ENCODE measurements around the gene PSMD1.

Gene PSMD1

GRCh38 chr2:231144896-231145295 lies 88.2 kb downstream of the PSMD1 start:
- no peaks in the 10 kb centered on the region for H3K4me1 ChIP-seq (ENCODE audit: control insufficient read depth, insufficient read depth, low read length, poor library complexity, severe bottlenecking)
- no peaks in the 10 kb centered on the region for H3K27me3 ChIP-seq (replicated peaks; ENCODE audit: control insufficient read depth, insufficient read depth, low read length, poor library complexity, severe bottlenecking)
- H3K9me3 ChIP-seq (ENCODE audit: control insufficient read depth, low read length): no peaks in the 10 kb centered on the region
- no peak overlapping the region for H3K27ac ChIP-seq (ENCODE audit: insufficient read depth, low read length, poor library complexity, severe bottlenecking)
- no peak overlapping the region for H3K4me3 ChIP-seq (ENCODE audit: insufficient read depth, low read depth, low read length, poor library complexity, severe bottlenecking)
- H3K36me3 ChIP-seq (ENCODE audit: control insufficient read depth, insufficient read depth, low read length): peaks cover 29% of the 10 kb centered on the region
- no peak for DNase-seq

DNA sequence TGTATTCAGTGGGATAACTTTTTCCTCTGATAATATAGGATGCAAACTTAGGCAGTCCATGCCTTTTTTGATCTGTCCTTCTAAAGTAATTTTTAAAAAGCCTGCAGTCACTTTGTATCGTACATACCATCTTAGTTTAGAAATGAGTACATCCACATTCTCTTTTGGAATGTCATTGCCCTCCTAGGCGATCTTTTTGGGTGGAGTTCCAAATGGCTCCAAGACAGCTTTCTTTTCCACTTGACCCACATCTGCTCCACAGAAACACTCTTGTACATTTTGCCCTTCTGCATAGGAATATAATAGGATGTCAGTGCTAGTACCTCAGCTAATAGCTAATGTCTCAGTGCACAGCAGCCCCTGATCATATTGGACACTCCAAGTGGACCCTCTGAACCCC lies 90.0 kb downstream of the PSMD1 start:
- H3K36me3 ChIP-seq (ENCODE audit: control insufficient read depth, insufficient read depth, low read length): peaks cover 29% of the 10 kb centered on the region
- no peaks in the 10 kb centered on the region for H3K27me3 ChIP-seq (replicated peaks; ENCODE audit: control insufficient read depth, insufficient read depth, low read length, poor library complexity, severe bottlenecking)
- no peak for DNase-seq
- no peak overlapping the region for H3K27ac ChIP-seq (ENCODE audit: insufficient read depth, low read length, poor library complexity, severe bottlenecking)
- no peaks in the 10 kb centered on the region for H3K4me1 ChIP-seq (ENCODE audit: control insufficient read depth, insufficient read depth, low read length, poor library complexity, severe bottlenecking)
- H3K9me3 ChIP-seq (ENCODE audit: control insufficient read depth, low read length): no peaks in the 10 kb centered on the region
- no peak overlapping the region for H3K4me3 ChIP-seq (ENCODE audit: insufficient read depth, low read depth, low read length, poor library complexity, severe bottlenecking)

DNA sequence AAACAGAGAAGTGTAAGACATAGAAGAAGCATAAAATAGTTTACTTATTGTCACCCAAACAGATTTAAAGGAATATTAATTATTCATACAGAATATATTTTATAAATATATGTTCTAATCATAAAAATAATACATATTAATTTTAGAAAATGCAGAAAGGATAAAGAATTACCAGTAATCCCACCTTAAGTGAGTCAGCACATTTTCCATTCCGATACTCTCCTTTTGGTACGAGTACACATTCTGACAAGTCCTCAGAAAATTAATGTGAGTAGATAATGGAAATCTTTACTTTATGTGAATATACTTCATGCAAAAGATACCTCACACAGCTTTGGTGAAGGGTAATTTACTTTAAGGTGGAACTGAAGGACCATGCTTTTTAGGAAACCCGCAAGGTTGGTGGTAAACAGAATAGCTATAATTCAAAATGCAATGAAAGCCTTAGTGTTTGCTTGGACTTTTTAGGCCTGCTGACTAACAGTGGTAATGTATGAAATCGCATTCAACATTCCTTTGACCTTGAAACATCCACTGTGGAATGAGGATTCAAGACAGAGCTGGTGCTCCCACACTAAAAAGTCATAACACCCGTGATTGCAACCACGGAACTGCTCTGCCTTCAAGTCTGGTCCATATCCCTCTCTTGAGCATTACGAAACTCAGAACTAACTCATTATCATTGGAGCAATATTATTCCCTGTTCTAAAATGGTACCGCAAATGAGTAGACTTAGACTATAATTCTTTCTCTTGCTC lies 96.3 kb downstream of the PSMD1 start:
- no peak for DNase-seq
- no peak overlapping the region for H3K27ac ChIP-seq (ENCODE audit: insufficient read depth, low read length, poor library complexity, severe bottlenecking)
- no peaks in the 10 kb centered on the region for H3K27me3 ChIP-seq (replicated peaks; ENCODE audit: control insufficient read depth, insufficient read depth, low read length, poor library complexity, severe bottlenecking)
- H3K4me3 ChIP-seq (ENCODE audit: insufficient read depth, low read depth, low read length, poor library complexity, severe bottlenecking): no peak overlapping the region
- no peaks in the 10 kb centered on the region for H3K4me1 ChIP-seq (ENCODE audit: control insufficient read depth, insufficient read depth, low read length, poor library complexity, severe bottlenecking)
- H3K9me3 ChIP-seq (ENCODE audit: control insufficient read depth, low read length): no peaks in the 10 kb centered on the region
- peaks cover 27% of the 10 kb centered on the region for H3K36me3 ChIP-seq (ENCODE audit: control insufficient read depth, insufficient read depth, low read length)

DNA sequence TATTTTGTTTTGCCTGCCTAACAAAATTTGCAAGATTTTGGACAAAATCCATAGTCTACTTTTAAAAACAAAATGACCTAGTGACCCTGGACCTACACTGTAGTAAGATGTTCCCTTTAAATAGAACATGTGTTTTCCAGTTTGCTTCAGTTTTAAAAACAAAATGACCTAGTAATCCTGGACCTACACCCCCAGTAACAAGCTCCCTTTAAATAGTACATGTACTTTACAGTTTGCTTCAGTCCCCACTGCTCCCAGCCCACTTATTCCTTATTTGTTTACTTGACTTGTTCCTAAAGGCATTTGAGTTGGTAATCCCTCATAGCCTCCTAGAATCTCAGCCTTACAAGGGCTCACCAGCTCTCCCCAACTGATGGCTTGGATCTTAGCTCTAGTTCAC lies 102.6 kb downstream of the PSMD1 start:
- Histone ChIP-seq H3K4me1 (ENCODE audit: control insufficient read depth, insufficient read depth, low read length, poor library complexity, severe bottlenecking) (peaks cover 3% of the 10 kb centered on the region), H3K27ac (ENCODE audit: insufficient read depth, low read length, poor library complexity, severe bottlenecking) (no peak overlapping the region), H3K9me3 (ENCODE audit: control insufficient read depth, low read length) (no peaks in the 10 kb centered on the region), H3K27me3 (replicated peaks; ENCODE audit: control insufficient read depth, insufficient read depth, low read length, poor library complexity, severe bottlenecking) (no peaks in the 10 kb centered on the region), H3K36me3 (ENCODE audit: control insufficient read depth, insufficient read depth, low read length) (peaks cover 7% of the 10 kb centered on the region), H3K4me3 (ENCODE audit: insufficient read depth, low read depth, low read length, poor library complexity, severe bottlenecking) (no peak overlapping the region)
- no peak for DNase-seq

DNA sequence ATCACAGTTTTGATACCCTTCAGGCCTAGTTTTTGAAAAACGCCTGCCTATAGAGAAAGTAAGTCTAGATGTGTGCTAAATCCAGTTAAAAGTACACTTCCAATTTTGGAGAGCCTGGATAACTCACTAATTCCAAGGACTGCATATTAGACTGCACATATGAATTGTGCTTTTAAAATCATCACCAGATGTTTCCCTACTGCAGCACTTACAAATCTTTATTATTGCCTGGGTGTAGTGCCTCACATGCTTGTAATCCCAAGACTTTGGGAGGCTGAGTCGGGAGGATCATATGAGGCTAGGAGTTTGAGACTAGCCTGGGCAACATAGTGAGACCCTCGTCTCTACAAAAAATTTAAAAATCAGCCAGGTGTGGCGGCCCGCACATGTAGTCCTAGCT lies 104.0 kb downstream of the PSMD1 start:
- Histone ChIP-seq H3K27ac (ENCODE audit: insufficient read depth, low read length, poor library complexity, severe bottlenecking) (no peak overlapping the region), H3K27me3 (replicated peaks; ENCODE audit: control insufficient read depth, insufficient read depth, low read length, poor library complexity, severe bottlenecking) (no peaks in the 10 kb centered on the region), H3K36me3 (ENCODE audit: control insufficient read depth, insufficient read depth, low read length) (peaks cover 15% of the 10 kb centered on the region), H3K9me3 (ENCODE audit: control insufficient read depth, low read length) (no peaks in the 10 kb centered on the region), H3K4me3 (ENCODE audit: insufficient read depth, low read depth, low read length, poor library complexity, severe bottlenecking) (no peak overlapping the region), H3K4me1 (ENCODE audit: control insufficient read depth, insufficient read depth, low read length, poor library complexity, severe bottlenecking) (peaks cover 3% of the 10 kb centered on the region)
- no peak for DNase-seq

DNA sequence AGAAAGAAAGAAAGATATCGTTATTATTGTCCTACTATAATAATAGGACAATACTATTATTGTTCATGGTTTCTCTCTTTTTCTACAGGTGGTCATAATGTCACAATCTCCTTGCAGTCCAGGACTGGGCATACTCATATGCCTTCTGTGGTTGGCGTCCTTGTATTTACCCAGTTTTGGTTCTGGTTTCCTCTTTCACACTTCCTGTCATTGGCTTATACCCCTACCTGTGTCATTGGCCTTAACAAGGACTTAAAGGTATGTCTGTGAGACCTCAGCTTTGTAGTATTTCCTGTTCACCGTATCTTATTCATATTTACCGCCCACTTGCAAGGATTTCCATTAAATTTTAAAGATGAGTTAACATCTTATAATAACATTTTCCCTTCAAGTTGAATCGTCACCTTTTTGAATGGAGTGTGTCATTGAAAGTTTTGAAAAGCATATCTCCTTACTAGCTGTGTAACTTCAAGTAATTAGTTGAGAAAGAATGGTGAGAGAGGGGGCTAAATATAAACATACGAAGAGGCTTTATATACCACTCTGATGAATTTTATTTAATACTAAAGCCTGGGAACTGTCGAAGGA lies 104.7 kb downstream of the PSMD1 start:
- no peaks in the 10 kb centered on the region for H3K9me3 ChIP-seq (ENCODE audit: control insufficient read depth, low read length)
- no peak overlapping the region for H3K27ac ChIP-seq (ENCODE audit: insufficient read depth, low read length, poor library complexity, severe bottlenecking)
- H3K36me3 ChIP-seq (ENCODE audit: control insufficient read depth, insufficient read depth, low read length): peaks cover 21% of the 10 kb centered on the region
- no peaks in the 10 kb centered on the region for H3K27me3 ChIP-seq (replicated peaks; ENCODE audit: control insufficient read depth, insufficient read depth, low read length, poor library complexity, severe bottlenecking)
- peaks cover 3% of the 10 kb centered on the region for H3K4me1 ChIP-seq (ENCODE audit: control insufficient read depth, insufficient read depth, low read length, poor library complexity, severe bottlenecking)
- DNase-seq: no peak
- no peak overlapping the region for H3K4me3 ChIP-seq (ENCODE audit: insufficient read depth, low read depth, low read length, poor library complexity, severe bottlenecking)

- Histone ChIP-seq H3K27ac (ENCODE audit: insufficient read depth, low read length, poor library complexity, severe bottlenecking) (no peak overlapping the region), H3K27me3 (replicated peaks; ENCODE audit: control insufficient read depth, insufficient read depth, low read length, poor library complexity, severe bottlenecking) (no peaks in the 10 kb centered on the region), H3K4me1 (ENCODE audit: control insufficient read depth, insufficient read depth, low read length, poor library complexity, severe bottlenecking) (peaks cover 3% of the 10 kb centered on the region), H3K36me3 (ENCODE audit: control insufficient read depth, insufficient read depth, low read length) (peaks cover 27% of the 10 kb centered on the region), H3K9me3 (ENCODE audit: control insufficient read depth, low read length) (no peaks in the 10 kb centered on the region), H3K4me3 (ENCODE audit: insufficient read depth, low read depth, low read length, poor library complexity, severe bottlenecking) (no peak overlapping the region)
- DNase-seq: no peak
Measured at GRCh38 chr2:231161877-231162329, 105.2 kb downstream of the PSMD1 start.

GRCh38 chr2:231163011-231163410 lies 106.3 kb downstream of the PSMD1 start:
- Histone ChIP-seq H3K4me1 (ENCODE audit: control insufficient read depth, insufficient read depth, low read length, poor library complexity, severe bottlenecking) (peaks cover 3% of the 10 kb centered on the region), H3K27ac (ENCODE audit: insufficient read depth, low read length, poor library complexity, severe bottlenecking) (no peak overlapping the region), H3K27me3 (replicated peaks; ENCODE audit: control insufficient read depth, insufficient read depth, low read length, poor library complexity, severe bottlenecking) (no peaks in the 10 kb centered on the region), H3K9me3 (ENCODE audit: control insufficient read depth, low read length) (no peaks in the 10 kb centered on the region), H3K36me3 (ENCODE audit: control insufficient read depth, insufficient read depth, low read length) (peaks cover 35% of the 10 kb centered on the region), H3K4me3 (ENCODE audit: insufficient read depth, low read depth, low read length, poor library complexity, severe bottlenecking) (no peak overlapping the region)
- DNase-seq: no peak

DNA sequence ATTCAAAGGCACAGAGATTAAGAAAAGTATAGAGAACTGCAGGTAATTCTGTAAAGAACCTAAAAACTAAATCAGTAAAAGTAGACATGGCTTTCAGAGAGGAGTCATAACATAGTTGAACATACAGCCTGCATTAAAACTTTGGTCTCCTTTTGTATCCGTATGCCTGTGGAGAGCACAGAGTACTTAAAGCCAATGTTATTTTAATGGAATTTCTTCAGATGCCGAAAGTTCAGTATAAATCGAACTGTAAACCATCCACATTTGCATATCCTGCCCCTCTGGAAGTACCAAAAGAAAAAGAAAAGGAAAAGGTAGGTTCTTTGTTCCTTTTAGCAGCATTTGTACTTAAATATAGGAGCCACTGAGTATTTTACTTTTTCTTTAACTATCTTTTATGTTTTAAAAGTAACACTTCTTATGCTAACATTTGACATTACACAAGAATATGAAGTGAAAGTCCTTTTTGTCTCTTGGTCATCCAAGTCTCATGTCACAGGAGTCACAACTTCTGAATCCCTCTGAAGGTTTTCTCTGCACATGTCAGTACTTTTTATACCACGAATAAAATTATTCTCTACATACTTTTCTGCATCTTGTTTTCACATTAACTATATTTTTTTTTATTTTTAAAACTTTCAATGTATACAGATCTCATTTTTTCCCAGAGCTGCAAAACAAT lies 106.9 kb downstream of the PSMD1 start:
- no peak overlapping the region for H3K4me3 ChIP-seq (ENCODE audit: insufficient read depth, low read depth, low read length, poor library complexity, severe bottlenecking)
- H3K4me1 ChIP-seq (ENCODE audit: control insufficient read depth, insufficient read depth, low read length, poor library complexity, severe bottlenecking): peaks cover 3% of the 10 kb centered on the region
- no peaks in the 10 kb centered on the region for H3K27me3 ChIP-seq (replicated peaks; ENCODE audit: control insufficient read depth, insufficient read depth, low read length, poor library complexity, severe bottlenecking)
- H3K9me3 ChIP-seq (ENCODE audit: control insufficient read depth, low read length): no peaks in the 10 kb centered on the region
- H3K36me3 ChIP-seq (ENCODE audit: control insufficient read depth, insufficient read depth, low read length): peaks cover 35% of the 10 kb centered on the region
- H3K27ac ChIP-seq (ENCODE audit: insufficient read depth, low read length, poor library complexity, severe bottlenecking): no peak overlapping the region
- no peak for DNase-seq

All from effector memory CD4-positive, alpha-beta T cell (primary cell).